HepG2 (cell line): ENCODE results near the gene ACSS1. TPM values are rescaled to one million over a fixed set of nuclear protein-coding genes. Genes with fewer than 3 reads are reported as not detected.

ENCODE experiments used
- ATAC-seq: fragments of 200-7000 bp; cut with Tn5 transposase; 3 replicates; pipeline ENCODE4 v1.9.1; 2020; ENCODE audit warnings: mild to moderate bottlenecking, moderate library complexity
- BruUV-seq: library from RNA; stranded (reverse); fragments of 400-500 nt; replicated peaks from 2 replicates; lab custom pipeline; 2021; lab: Mats Ljungman, UMichigan
- CTCF ChIA-PET: fragments of 300-600 bp; formaldehyde crosslinking; extraction: SDS; loops from one replicate; lab custom pipeline; 2021; ENCODE audit warnings: low total read pairs, inconsistent platforms, low intra/inter-chr PET ratio; lab: Yijun Ruan, JAX
- POLR2A ChIA-PET: fragments of 350-600 bp; sonication (Branson Sonifier 250); formaldehyde crosslinking; loops from one replicate; lab custom pipeline; 2020; ENCODE audit warnings: antibody characterized with exemption, inconsistent platforms; lab: Yijun Ruan, JAX
- DNase-seq: peaks from one replicate; pipeline ENCODE4 v3.0.0-alpha.2; 2015; ENCODE audit warnings: low spot score
- FAIRE-seq: peaks from 3 replicates; lab custom pipeline; 2011; peaks lifted over from hg19 to GRCh38; lab: Jason Lieb, UNC
- H2AFZ ChIP-seq: one replicate; pipeline ENCODE4 v1.6.1; 2011; ENCODE audit warnings: low read length, inconsistent platforms
- H3K27ac ChIP-seq: fragments of 300-600 bp; 3 replicates; pipeline ENCODE4 v1.8.0; 2011; ENCODE audit warnings: mixed run types, mild to moderate bottlenecking, mixed read lengths, low read length, inconsistent platforms; ENCODE audit not compliant: insufficient read depth; ENCODE audit errors: extremely low read length
- H3K27me3 ChIP-seq, 2 experiments: fragments of 200-600 bp in 1 of 2; 2 replicates in 1 of 2; 3 replicates in 1 of 2; pipeline versions ENCODE4 v1.6.0 to v1.8.0; 2011; ENCODE audit warnings: low read length in 2 of 2, mild to moderate bottlenecking in 2 of 2, moderate library complexity in 2 of 2, inconsistent platforms in 1 of 2; ENCODE audit not compliant: insufficient read depth in 2 of 2, control insufficient read depth in 1 of 2
- H3K36me3 ChIP-seq, 2 experiments: fragments of 200-600 bp in 1 of 2; replicated peaks in 1 of 2; 2 replicates in 1 of 2; 3 replicates in 1 of 2; pipeline versions ENCODE4 v1.5.1 to v1.8.0; 2011; ENCODE audit warnings: low read length in 2 of 2, inconsistent platforms in 1 of 2; ENCODE audit not compliant: insufficient read depth in 2 of 2, control insufficient read depth in 1 of 2
- H3K4me1 ChIP-seq: 2 replicates; pipeline ENCODE4 v1.5.1; 2012; ENCODE audit warnings: low read length, inconsistent platforms; ENCODE audit not compliant: insufficient read depth
- H3K4me2 ChIP-seq: 2 replicates; pipeline ENCODE4 v1.6.0; 2011; ENCODE audit warnings: low read depth, low read length, inconsistent platforms
- H3K4me3 ChIP-seq, 3 experiments: fragments of 200-600 bp in 1 of 3; sonication (generic), shearing (Covaris generic) in 1 of 3; replicated peaks in 1 of 3; 2 replicates each; pipeline ENCODE4 v1.5.1; 2011 to 2016; ENCODE audit warnings: low read length in 3 of 3, inconsistent platforms in 2 of 3, low read depth in 2 of 3, mild to moderate bottlenecking in 2 of 3, control low read depth in 1 of 3, mixed read lengths in 1 of 3; ENCODE audit not compliant: insufficient read depth in 1 of 3
- H3K79me2 ChIP-seq: one replicate; pipeline ENCODE4 v1.6.1; 2011; ENCODE audit warnings: low read length, inconsistent platforms; ENCODE audit not compliant: insufficient read depth
- H3K9ac ChIP-seq: 2 replicates; pipeline ENCODE4 v1.6.0; 2011; ENCODE audit warnings: mild to moderate bottlenecking, low read depth, low read length, inconsistent platforms; ENCODE audit not compliant: insufficient read depth
- H3K9me3 ChIP-seq: 2 replicates; pipeline ENCODE4 v1.5.1; 2012; ENCODE audit warnings: mild to moderate bottlenecking, low read length
- H4K20me1 ChIP-seq: 2 replicates; pipeline ENCODE4 v1.6.0; 2011; ENCODE audit warnings: inconsistent platforms, mild to moderate bottlenecking, low read length, moderate library complexity; ENCODE audit not compliant: insufficient read depth
- ASH2L ChIP-seq: fragments of 300-600, 200-600 bp; sonication (generic); IDR thresholded peaks from 2 replicates; pipeline ENCODE4 v1.7.0; 2017; ENCODE audit warnings: low read depth, mild to moderate bottlenecking, moderate library complexity, mixed read lengths, low read length; ENCODE audit not compliant: insufficient read length
- GLI4 ChIP-seq: sonication (generic); formaldehyde crosslinking; IDR thresholded peaks from 2 replicates; pipeline ENCODE4 v1.5.1; 2020; ENCODE audit warnings: missing genetic modification reagents, mild to moderate bottlenecking, moderate library complexity, borderline replicate concordance
- MED13 ChIP-seq: sonication (generic); formaldehyde crosslinking; IDR thresholded peaks from 2 replicates; pipeline ENCODE4 v1.5.0; 2020; ENCODE audit warnings: missing genetic modification reagents
- NCOA2 ChIP-seq: sonication (generic); formaldehyde crosslinking; IDR thresholded peaks from 2 replicates; pipeline ENCODE4 v1.8.0; 2022; ENCODE audit warnings: inconsistent platforms
- ZBTB38 ChIP-seq: sonication (generic); formaldehyde crosslinking; IDR thresholded peaks from 2 replicates; pipeline ENCODE4 v1.5.1; 2020; ENCODE audit warnings: mild to moderate bottlenecking, missing genetic modification reagents
- ZNF274 ChIP-seq: sonication (generic); formaldehyde crosslinking; IDR thresholded peaks from 2 replicates; pipeline ENCODE4 v1.5.1; 2020; ENCODE audit warnings: mild to moderate bottlenecking, missing genetic modification reagents
- WGBS: methylation state at CpG from one replicate; pipeline ENCODE4 v1.1.6; 2017; ENCODE audit warnings: low lambda C conversion rate; 5-methylcytosine and 5-hydroxymethylcytosine counted together
- in situ Hi-C: cut with HindIII; loops from 2 replicates; pipeline ENCODE4 v1.10.0; 2017; ENCODE audit warnings: low pct_unique_long_range_greater_than_20kb; ENCODE audit not compliant: extremely low pct_ligation_motif_present
- intact Hi-C: fragments of 100-400 bp; cut with micrococcal nuclease; formaldehyde crosslinking; loops from one replicate; pipeline ENCODE4 v1.10.0; 2022; ENCODE audit not compliant: unreplicated experiment
- polyA plus RNA-seq, 8 experiments: library from polyadenylated mRNA; depleted of rRNA in 3 of 8; stranded (reverse) in 7 of 8; unstranded in 1 of 8; fragments of >200 nt; fragmentation: Illumina TruSeq in 4 of 8; extraction: Trizol in 4 of 8; gene quantifications; 2 replicates each; pipeline versions ENCODE4 v1.2.1 to v1.2.3, GENCODE V29; 2011 to 2016; ENCODE audit warnings: low read depth in 4 of 8, missing spikeins in 1 of 8, mixed read lengths in 1 of 8; ENCODE audit not compliant: insufficient read depth in 1 of 8
- total RNA-seq, 5 experiments: library from RNA; depleted of rRNA; stranded (reverse); fragments of >200 nt; fragmentation: Illumina TruSeq; extraction: Trizol; gene quantifications; 2 replicates each; pipeline ENCODE4 v1.2.3, GENCODE V29; 2016; ENCODE audit warnings: low read depth in 1 of 5
- TF ChIP-seq, protein P1 (sequence below): IDR thresholded peaks from 2 replicates; pipeline ENCODE4 v1.6.1; 2016; ENCODE audit warnings: low read depth, missing genetic modification reagents, missing compliant biosample characterization
- TF ChIP-seq, protein P2 (sequence below): sonication (generic); formaldehyde crosslinking; IDR thresholded peaks from 2 replicates; pipeline ENCODE4 v1.4.0; 2020; ENCODE audit warnings: missing genetic modification reagents, borderline replicate concordance
- TF ChIP-seq, protein P3 (sequence below): sonication (generic); formaldehyde crosslinking; IDR thresholded peaks from 2 replicates; pipeline ENCODE4 v1.5.0; 2020; ENCODE audit warnings: mild to moderate bottlenecking, missing genetic modification reagents, borderline replicate concordance

The ACSS1 gene
- total and polyA plus RNA-seq, 2 of the 13 experiments (the other 11 are each of a cell fraction or from before 2014, with no cell fraction given) = 15.2 to 41.6 TPM

DNA sequence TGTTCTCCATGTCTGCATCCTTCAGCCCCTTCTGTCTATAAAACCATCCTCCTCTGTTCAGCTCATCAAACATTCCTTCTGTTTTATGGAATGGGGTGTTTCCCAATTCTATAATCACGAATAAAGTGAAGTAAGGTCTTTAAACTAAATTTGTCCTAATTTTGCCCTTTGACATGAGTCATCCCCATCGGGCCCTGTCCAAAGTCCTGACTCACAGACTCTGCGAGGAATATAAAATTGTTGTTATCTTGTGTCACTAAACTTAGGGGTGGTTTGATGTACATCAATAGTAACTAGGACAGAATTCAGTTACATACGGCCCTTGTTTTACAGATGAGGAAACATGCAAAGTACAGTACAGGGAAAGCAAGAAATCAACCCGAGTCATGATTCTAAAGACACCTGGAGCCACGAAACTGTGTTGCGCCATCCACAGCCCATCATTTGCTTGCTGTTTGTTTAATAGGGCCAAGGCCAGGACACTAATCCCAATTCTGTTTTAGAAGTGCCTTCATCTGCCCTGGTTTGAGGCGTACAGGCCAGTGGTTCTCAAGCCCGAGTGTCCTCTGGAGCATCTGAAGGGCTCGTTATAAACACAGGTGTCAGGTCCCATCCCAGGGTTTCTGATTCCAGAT is 2.8 kb downstream of the ACSS1 start:
- intact Hi-C loops = loop anchor here (1.0 to 5.0 kb wide), 3 partner anchors 9 to 38 kb away; no protein-coding TSS in a partner anchor
- Histone ChIP-seq H3K4me1 (peaks cover 79% of the 10 kb centered on the region), H3K79me2 (peaks cover 3% of the 10 kb centered on the region), H3K27ac (no peak overlapping the region), H3K27me3 (peaks cover 0 to 20% of the 10 kb centered on the region in 2 experiments; a peak in 2 of 5 replicates), H3K9me3 (no peaks in the 10 kb centered on the region), H3K36me3 (no peaks in the 10 kb centered on the region), H3K4me2 (peak overlapping the region; percentile 91), H3K4me3 (peak overlapping the region in 1 of 3 experiments; percentile 2; a peak in 1 of 6 replicates), H3K9ac (no peak overlapping the region), H2AFZ (no peak overlapping the region), H4K20me1 (no peaks in the 10 kb centered on the region; the same call in 1 of the 2 replicates)
- ATAC-seq (no peak), FAIRE-seq (peak; percentile 83), DNase-seq (peak; percentile 80)
- 6% methylated on average over 10 of the region's 10 CpGs for WGBS
- no TSS peak for BruUV-seq
- ChIA-PET POLR2A (interaction anchor here (0.8 to 7.7 kb wide), 4 partner anchors 16 to 140 kb away, joined by 3 to 77 read pairs (median 4); partner anchors contain the start of gene ENTPD6), CTCF (interaction anchor here (1.2 kb wide), 1 partner anchor 125 kb away, joined by 3 read pairs; no protein-coding TSS in a partner anchor)
- in situ Hi-C loops = no loop called here
- no peak for TF ChIP-seq ASH2L
- TF ChIP-seq ZNF274 (CRISPR knock-in tag) = no peak
- TF ChIP-seq MED13 (CRISPR knock-in tag) = no peak
- TF ChIP-seq NCOA2 (CRISPR knock-in tag) = peak; percentile 84
- no peak for TF ChIP-seq ZBTB38 (CRISPR knock-in tag)
- TF ChIP-seq, protein P1, sequence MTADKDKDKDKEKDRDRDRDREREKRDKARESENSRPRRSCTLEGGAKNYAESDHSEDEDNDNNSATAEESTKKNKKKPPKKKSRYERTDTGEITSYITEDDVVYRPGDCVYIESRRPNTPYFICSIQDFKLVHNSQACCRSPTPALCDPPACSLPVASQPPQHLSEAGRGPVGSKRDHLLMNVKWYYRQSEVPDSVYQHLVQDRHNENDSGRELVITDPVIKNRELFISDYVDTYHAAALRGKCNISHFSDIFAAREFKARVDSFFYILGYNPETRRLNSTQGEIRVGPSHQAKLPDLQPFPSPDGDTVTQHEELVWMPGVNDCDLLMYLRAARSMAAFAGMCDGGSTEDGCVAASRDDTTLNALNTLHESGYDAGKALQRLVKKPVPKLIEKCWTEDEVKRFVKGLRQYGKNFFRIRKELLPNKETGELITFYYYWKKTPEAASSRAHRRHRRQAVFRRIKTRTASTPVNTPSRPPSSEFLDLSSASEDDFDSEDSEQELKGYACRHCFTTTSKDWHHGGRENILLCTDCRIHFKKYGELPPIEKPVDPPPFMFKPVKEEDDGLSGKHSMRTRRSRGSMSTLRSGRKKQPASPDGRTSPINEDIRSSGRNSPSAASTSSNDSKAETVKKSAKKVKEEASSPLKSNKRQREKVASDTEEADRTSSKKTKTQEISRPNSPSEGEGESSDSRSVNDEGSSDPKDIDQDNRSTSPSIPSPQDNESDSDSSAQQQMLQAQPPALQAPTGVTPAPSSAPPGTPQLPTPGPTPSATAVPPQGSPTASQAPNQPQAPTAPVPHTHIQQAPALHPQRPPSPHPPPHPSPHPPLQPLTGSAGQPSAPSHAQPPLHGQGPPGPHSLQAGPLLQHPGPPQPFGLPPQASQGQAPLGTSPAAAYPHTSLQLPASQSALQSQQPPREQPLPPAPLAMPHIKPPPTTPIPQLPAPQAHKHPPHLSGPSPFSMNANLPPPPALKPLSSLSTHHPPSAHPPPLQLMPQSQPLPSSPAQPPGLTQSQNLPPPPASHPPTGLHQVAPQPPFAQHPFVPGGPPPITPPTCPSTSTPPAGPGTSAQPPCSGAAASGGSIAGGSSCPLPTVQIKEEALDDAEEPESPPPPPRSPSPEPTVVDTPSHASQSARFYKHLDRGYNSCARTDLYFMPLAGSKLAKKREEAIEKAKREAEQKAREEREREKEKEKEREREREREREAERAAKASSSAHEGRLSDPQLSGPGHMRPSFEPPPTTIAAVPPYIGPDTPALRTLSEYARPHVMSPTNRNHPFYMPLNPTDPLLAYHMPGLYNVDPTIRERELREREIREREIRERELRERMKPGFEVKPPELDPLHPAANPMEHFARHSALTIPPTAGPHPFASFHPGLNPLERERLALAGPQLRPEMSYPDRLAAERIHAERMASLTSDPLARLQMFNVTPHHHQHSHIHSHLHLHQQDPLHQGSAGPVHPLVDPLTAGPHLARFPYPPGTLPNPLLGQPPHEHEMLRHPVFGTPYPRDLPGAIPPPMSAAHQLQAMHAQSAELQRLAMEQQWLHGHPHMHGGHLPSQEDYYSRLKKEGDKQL = no peak
- TF ChIP-seq GLI4 = no peak
- TF ChIP-seq, protein P2, sequence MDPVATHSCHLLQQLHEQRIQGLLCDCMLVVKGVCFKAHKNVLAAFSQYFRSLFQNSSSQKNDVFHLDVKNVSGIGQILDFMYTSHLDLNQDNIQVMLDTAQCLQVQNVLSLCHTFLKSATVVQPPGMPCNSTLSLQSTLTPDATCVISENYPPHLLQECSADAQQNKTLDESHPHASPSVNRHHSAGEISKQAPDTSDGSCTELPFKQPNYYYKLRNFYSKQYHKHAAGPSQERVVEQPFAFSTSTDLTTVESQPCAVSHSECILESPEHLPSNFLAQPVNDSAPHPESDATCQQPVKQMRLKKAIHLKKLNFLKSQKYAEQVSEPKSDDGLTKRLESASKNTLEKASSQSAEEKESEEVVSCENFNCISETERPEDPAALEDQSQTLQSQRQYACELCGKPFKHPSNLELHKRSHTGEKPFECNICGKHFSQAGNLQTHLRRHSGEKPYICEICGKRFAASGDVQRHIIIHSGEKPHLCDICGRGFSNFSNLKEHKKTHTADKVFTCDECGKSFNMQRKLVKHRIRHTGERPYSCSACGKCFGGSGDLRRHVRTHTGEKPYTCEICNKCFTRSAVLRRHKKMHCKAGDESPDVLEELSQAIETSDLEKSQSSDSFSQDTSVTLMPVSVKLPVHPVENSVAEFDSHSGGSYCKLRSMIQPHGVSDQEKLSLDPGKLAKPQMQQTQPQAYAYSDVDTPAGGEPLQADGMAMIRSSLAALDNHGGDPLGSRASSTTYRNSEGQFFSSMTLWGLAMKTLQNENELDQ = 0 out of 2 replicates have a peak, but pooled peaks have one; percentile 20
- TF ChIP-seq, protein P3, sequence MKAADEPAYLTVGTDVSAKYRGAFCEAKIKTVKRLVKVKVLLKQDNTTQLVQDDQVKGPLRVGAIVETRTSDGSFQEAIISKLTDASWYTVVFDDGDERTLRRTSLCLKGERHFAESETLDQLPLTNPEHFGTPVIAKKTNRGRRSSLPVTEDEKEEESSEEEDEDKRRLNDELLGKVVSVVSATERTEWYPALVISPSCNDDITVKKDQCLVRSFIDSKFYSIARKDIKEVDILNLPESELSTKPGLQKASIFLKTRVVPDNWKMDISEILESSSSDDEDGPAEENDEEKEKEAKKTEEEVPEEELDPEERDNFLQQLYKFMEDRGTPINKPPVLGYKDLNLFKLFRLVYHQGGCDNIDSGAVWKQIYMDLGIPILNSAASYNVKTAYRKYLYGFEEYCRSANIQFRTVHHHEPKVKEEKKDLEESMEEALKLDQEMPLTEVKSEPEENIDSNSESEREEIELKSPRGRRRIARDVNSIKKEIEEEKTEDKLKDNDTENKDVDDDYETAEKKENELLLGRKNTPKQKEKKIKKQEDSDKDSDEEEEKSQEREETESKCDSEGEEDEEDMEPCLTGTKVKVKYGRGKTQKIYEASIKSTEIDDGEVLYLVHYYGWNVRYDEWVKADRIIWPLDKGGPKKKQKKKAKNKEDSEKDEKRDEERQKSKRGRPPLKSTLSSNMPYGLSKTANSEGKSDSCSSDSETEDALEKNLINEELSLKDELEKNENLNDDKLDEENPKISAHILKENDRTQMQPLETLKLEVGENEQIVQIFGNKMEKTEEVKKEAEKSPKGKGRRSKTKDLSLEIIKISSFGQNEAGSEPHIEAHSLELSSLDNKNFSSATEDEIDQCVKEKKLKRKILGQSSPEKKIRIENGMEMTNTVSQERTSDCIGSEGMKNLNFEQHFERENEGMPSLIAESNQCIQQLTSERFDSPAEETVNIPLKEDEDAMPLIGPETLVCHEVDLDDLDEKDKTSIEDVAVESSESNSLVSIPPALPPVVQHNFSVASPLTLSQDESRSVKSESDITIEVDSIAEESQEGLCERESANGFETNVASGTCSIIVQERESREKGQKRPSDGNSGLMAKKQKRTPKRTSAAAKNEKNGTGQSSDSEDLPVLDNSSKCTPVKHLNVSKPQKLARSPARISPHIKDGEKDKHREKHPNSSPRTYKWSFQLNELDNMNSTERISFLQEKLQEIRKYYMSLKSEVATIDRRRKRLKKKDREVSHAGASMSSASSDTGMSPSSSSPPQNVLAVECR (CRISPR knock-in tag) = peak; percentile 12; the same call in 1 of the 2 replicates
